Hepatocyte (in vitro differentiated cells): ENCODE measurements around the gene ZNF281.

ENCODE experiments used
- EZH2 ChIP-seq: fragments of 200-600 bp; sonication (generic); IDR thresholded peaks from 2 replicates; pipeline ENCODE4 v1.6.1; 2016; ENCODE audit warnings: antibody characterized with exemption, mild to moderate bottlenecking, borderline replicate concordance
- TF ChIP-seq, protein P1 (sequence below): fragments of 200-600 bp; sonication (generic); IDR thresholded peaks from 2 replicates; pipeline ENCODE4 v1.5.1; 2016; ENCODE audit warnings: antibody characterized with exemption, mild to moderate bottlenecking; ENCODE audit not compliant: poor library complexity

DNA sequence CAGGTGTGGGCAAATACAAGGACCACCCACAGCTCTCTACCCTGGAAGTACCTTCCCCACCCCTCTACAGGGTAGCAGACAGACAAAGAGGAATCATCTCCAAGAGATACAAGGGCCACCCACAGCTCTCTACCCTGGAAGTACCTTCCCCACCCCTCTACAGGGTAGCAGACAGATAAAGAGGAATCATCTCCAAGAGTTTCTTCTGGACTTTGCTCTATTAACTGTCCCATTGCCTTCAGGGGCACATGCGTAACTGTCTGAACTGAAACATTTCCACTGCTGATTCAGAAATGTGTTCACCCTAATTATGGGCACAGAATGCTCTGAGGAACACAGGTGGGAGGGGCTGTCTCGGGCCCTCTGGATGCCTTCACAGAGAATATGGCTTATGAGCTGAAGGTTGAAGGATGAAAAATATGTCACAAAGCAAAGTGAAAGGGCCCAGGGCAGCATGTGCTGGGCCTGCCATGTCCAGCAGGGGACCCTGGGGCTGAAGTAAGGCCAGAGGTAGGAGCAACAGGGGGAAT lies 43.9 kb downstream of the ZNF281 start:
- TF ChIP-seq EZH2, result no peak
- TF ChIP-seq, protein P1, sequence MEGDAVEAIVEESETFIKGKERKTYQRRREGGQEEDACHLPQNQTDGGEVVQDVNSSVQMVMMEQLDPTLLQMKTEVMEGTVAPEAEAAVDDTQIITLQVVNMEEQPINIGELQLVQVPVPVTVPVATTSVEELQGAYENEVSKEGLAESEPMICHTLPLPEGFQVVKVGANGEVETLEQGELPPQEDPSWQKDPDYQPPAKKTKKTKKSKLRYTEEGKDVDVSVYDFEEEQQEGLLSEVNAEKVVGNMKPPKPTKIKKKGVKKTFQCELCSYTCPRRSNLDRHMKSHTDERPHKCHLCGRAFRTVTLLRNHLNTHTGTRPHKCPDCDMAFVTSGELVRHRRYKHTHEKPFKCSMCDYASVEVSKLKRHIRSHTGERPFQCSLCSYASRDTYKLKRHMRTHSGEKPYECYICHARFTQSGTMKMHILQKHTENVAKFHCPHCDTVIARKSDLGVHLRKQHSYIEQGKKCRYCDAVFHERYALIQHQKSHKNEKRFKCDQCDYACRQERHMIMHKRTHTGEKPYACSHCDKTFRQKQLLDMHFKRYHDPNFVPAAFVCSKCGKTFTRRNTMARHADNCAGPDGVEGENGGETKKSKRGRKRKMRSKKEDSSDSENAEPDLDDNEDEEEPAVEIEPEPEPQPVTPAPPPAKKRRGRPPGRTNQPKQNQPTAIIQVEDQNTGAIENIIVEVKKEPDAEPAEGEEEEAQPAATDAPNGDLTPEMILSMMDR, result no peak
